AG08395 (cell line): Measurements from ENCODE around the gene VIPR1.
A peak's percentile ranks its signal among the peaks of the same experiment; 100 is the strongest.

Experiments
- DNase-seq: peaks from one replicate; pipeline ENCODE4 v3.0.0; 2012; ENCODE audit warnings: mixed read lengths, low spot score

VIPR1 gene, protein sequence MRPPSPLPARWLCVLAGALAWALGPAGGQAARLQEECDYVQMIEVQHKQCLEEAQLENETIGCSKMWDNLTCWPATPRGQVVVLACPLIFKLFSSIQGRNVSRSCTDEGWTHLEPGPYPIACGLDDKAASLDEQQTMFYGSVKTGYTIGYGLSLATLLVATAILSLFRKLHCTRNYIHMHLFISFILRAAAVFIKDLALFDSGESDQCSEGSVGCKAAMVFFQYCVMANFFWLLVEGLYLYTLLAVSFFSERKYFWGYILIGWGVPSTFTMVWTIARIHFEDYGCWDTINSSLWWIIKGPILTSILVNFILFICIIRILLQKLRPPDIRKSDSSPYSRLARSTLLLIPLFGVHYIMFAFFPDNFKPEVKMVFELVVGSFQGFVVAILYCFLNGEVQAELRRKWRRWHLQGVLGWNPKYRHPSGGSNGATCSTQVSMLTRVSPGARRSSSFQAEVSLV

GRCh38 chr3:42502429-42503250 lies at the start of gene VIPR1:
Gene VIPR1, plus strand, starts transcription at chr3:42502643. Its CDS starts 93 bp downstream, at chr3:42502736.
- no peak for DNase-seq

DNA sequence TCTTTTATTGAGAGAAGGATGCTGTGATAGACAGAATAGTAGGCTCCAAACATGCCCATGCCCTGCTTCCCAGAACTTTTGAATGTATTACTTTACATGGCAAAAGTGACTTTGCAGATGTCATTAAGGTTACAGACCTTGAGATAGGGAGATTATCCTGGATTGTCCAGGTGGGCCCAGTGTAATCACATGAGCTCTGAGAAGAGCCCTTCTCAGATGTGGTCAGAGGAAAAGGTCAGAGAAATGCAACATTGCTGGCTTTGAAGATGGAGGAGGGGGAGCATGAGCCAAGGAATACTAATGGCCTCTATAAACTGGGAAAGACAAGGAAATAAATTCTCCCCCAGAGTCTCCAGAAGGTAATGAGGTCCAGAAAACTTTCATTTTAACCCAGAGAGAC lies 46.2 kb upstream of the VIPR1 start:
- DNase-seq, result no peak

DNA sequence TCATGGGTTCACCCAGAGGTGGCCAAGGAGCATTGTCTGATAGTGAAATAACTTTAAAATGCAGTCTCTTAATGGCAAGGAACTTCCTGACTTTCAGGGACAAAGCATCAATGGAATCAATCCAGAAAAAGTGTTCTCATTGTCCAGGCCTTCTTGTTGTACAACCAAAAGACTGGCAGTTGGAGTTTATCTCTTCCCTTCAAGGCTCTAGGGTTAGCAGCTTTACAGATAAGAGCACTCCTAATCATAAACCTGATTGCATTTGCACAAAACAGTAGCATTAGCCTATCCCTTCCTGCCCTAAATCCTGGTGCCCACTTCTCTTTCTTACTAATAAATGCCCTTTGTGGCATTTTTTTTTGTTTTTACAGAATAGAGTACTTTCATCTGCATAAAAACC lies 43.3 kb upstream of the VIPR1 start:
- DNase-seq, result no peak

- DNase-seq, result no peak
Observed at GRCh38 chr3:42461762-42462161, 40.7 kb upstream of the VIPR1 start.

DNA sequence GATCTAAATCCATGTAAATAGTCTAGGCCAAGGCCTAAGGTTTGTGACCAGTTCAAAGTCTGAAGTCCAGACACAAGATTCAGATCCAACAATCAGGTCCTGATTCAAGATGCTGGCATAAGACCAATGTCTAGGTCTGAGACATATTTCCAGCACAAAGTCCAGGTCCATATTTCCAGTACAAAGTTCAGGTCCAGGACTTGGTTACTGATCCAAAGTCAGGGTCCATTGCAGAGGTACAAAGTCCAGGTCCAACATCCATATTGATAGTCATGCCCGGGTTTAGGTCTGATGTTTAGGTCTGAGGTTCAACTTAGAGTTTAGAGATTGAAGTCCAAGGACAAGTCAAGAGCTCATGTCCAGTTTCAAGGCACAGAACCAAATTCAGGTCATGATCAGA lies 39.4 kb upstream of the VIPR1 start:
- DNase-seq, result no peak

- no peak for DNase-seq
Observed at GRCh38 chr3:42468111-42468510, 34.3 kb upstream of the VIPR1 start.

DNA sequence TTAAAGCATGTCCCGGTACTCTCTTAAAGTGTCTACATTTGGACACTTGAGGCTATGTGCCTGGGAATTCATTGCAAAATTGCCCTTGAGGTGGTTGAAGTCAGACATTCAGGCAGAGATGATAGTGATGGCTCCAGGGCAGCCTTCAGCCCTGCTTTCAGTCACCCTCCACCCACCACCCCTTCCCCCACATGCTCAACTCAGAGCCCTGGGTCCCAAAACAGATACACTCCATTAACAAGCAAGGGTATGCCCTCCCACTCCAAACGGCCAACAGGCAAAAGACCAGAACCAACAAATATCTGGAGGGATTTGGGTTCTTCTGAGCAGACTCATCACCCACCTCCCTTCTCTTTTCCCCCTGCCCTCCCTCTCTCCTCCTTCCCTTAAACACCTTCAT lies 29.9 kb upstream of the VIPR1 start:
- no peak for DNase-seq

DNA sequence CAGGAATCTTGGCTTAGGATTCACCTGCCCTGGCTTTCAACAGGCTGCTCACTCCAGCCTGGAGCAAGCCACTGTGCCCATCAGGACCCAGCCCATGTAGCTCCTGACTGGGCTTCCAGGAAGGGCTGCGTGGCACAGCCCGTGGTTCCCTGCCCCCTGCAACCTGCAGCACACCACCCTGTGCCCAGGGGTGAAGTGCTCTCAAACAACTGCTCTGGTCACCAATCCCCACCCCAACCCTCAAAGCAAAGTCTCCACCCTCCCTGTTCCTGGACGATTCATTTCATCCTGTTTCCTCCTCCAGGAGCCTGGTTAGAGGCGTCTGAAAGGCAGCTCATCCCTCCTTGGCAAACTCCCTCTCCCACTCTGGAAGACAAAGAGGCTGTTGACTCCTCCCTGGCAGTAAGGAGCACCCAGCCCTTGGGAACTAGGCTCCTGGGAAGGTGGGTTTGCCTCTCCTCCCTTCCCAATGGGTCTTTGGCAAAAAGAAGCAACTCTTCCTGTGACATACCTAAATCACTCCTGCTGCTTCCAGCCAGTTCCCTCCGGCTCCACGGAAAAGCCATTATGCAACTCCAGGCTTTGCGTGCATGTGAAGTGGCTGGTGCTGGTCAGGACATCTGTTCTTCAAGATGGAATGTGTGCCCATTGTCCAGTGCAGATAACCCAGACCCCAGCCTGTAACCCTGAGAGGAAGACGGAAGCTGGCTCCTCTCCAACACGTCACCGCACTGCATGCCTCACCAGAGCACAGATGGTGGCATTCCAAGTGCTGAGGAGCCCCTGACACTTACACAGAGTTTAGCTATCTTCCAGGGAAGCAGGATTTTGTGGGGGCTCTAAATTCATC lies 29.1 kb upstream of the VIPR1 start:
- DNase-seq, result peak; percentile 37

DNA sequence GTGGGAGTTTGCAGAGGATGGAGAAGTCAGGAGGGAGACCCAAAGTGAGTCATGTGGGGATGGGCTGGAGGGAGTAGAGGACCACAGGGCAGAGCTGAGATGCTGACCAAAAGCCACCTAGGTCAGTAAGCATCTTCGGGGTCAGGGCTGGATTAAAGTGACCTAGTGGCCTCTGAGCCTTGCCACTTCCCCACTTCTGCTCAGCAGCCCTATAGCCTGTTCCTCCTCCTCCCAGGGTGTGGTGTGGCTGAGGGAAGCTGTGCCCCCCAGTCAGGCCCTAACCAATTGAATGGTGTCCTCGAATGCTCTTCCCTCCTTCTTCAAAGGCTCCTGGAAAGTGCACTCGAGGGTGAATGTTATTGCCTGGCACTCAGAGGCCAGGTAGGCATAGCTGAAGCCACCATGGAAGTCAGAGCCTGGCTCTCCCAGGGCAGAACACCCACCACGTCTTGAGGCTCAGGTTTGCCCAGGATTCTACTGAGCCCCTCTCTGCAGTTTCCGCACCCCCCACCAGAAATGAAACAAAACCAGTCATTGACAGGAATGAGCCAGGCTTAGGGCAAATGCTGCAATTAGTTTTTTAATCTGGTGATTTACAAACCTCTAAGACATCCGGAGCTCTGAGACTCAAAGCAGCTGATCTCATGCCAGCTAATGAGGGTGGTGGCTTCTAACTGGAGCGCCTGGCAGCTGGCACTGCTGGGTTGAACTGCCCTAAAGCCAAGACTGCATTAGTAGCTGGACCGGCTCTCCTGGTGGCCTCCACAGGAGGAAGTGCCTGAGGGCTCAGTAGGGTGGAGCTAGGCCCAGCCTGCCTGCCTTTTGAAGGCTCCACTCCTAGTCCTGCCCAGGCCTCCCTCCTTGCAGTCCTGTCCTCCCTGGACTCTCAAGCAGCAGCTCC lies 26.0 kb upstream of the VIPR1 start:
- peak; percentile 29 for DNase-seq

DNA sequence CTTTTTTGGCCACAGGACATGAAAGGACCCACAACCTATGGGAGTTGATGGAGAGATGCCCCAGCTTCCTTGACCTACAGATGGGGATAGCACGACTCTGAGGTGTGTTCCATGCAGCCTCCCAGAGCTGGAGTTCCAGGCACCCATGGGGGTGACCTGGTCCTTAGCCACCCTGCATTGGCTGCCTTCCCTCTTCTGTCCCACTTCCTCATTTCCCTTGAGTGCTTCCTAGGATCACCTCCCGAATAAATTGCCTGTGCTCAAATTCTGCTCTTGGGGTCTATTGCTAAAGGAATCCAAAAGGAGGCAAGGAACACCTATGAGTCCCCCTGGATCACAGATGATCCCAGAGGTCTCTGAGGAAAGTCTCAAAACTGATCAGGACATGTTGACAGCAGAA lies 24.7 kb upstream of the VIPR1 start:
- no peak for DNase-seq

- no peak for DNase-seq
Observed at GRCh38 chr3:42478830-42479229, 23.6 kb upstream of the VIPR1 start.

DNA sequence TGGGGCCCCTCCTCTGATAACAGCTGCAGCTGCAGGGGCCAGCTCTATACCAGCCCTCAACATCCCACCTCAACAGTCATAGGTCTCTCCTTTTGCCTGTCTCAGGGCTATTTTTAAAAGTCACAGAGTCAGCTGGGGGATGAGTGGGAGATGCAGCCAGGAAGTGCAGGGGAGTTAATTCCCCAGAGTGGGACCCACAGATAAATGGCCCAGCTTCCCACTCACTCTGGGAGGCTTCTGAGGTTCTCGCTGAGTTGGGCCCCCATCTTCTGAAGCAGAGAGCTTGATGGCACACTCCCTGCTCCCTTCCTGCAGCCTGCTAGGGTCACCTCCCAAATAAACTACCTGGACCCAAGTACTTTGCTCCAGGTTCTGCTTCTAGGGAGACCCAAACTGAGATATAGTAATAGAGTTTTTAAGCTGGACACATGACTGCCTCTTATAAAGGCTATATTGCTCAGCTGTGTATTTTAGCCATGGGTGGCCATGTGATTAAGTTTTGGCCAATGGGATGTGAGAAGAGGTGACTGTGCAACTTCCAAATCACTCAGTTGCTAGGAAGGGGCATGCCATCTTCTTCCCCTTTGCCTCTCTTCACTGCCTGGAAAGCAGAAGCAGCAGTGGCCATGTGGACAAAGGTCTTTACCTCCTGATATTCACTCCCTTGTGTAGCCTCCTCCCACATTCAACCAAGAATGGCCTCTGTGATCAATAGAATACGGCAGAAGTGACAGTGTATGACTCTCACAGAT lies 15.5 kb upstream of the VIPR1 start:
- DNase-seq, result no peak

DNA sequence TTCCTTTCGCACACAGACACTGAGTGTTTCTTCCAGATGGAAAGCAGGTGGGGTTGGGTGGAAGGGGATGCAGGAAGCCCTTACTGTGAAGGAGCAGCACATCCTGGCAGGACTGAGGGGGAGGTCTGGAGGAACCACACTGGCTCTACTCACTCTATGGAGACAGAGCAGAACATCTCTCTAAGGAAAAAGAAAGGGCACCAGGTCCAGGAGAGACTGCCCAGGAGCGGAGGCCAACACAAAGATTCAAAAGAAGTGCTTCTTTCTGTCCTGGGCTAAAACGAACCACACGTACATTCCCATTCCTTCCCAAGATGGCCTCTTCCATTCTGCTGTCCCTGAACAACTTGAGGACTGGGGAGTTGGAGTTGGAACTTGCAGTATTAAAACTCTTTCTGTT lies 13.8 kb upstream of the VIPR1 start:
- DNase-seq, result no peak

DNA sequence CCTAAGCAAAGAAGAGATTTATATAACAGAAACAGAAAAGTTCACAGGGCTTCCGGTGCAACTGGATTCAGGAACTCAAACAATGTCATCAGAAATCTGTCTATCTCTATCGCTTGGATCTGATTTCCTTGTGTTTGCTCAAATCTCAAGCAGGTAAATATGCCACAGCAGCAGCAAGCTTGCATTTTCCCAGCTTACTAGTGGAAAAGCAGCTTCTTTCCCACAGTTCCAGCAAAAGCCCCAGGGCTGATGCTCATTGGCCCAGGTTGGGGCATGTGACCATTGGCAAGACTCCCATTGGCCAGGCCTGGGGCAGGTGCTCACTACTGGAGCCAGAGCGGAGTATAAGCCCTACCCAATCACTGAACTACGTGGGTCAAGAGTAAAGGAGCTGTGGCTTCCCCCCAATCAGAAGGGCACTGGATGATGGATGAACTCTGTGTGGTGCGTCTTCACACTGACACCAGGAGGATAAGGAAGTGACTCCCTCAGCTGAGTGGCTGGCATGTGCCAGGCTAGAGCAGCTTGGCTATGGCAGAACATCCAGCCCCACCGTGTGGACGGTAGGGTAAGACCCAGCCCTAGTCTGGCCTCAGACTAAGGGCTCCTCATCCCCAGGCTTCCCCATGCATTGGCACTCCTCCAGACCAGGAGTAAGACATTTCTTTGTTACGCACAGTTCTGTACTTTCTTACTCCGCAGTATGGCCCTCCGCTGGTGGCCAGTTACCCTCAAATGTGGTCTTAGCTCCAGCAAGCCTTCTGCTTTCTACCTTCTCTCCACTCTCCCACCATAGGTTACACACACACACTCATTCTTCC lies 13.1 kb upstream of the VIPR1 start:
- no peak for DNase-seq

- DNase-seq, result no peak
Observed at GRCh38 chr3:42489937-42490227, 12.6 kb upstream of the VIPR1 start.

GRCh38 chr3:42490243-42490642 lies 12.2 kb upstream of the VIPR1 start:
- DNase-seq, result no peak

- no peak for DNase-seq
Observed at GRCh38 chr3:42491881-42492507, 10.4 kb upstream of the VIPR1 start.

DNA sequence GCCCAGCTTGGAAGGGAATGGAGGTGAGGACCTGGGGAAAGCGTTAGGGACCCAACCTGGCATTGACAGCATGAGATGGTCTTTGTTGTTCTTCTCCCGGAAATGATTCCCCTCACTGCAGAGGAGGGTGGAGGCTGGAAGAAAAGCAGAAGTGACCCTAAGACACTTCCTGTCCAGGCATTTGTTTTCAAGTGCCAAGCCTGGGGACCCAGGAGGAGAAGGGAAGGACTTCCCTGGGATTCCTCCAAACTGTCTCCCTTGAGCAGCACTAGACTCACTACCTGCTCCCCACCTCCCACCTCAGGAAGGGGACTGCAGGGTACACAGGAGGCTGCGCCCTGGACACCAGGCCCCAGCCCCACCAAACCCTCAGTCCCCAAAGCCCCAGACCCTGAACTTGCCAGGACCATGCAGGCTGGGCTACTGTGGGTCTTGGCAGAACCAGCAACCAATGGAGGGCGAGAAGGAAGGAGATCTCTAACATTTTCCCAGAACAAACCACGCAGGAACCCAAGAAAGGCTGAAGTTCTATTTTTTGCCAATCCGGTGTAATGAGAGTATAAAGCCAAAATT lies 9.8 kb upstream of the VIPR1 start:
- DNase-seq, result no peak
